MCF 10A (cell line): ENCODE results near the gene TNS1. TPM values are rescaled to one million over a fixed set of nuclear protein-coding genes. Genes with fewer than 3 reads are reported as not detected.

Experiments used
- BruUV-seq: library from RNA; stranded (reverse); fragments of 400-500 nt; replicated peaks from 2 replicates; lab custom pipeline; 2021; lab: Mats Ljungman, UMichigan
- CTCF ChIA-PET: fragments of 300-600 bp; sonication (Branson Sonifier 250); formaldehyde crosslinking; extraction: SDS; loops from one replicate; lab custom pipeline; 2021; ENCODE audit warnings: antibody characterized with exemption, inconsistent platforms; lab: Yijun Ruan, JAX
- POLR2A ChIA-PET: fragments of 300-600, 350-650 bp; sonication (Branson Sonifier 250); formaldehyde crosslinking; extraction: SDS; loops from one replicate; lab custom pipeline; 2020; ENCODE audit warnings: antibody characterized with exemption, inconsistent platforms; lab: Yijun Ruan, JAX
- DNase-seq: peaks from one replicate; pipeline ENCODE4 v3.0.0-alpha.2; 2018; ENCODE audit not compliant: unreplicated experiment
- H3K27ac Mint-ChIP-seq: one replicate; pipeline ENCODE4 v1.8.0; 2022; ENCODE audit warnings: mild to moderate bottlenecking, low read depth, mixed read lengths; ENCODE audit not compliant: unreplicated experiment
- H3K27me3 Mint-ChIP-seq: one replicate; pipeline ENCODE4 v1.8.0; 2022; ENCODE audit warnings: mixed read lengths; ENCODE audit not compliant: insufficient read depth, unreplicated experiment
- H3K36me3 Mint-ChIP-seq: one replicate; pipeline ENCODE4 v1.8.0; 2022; ENCODE audit warnings: mild to moderate bottlenecking, moderate library complexity, mixed read lengths; ENCODE audit not compliant: insufficient read depth, unreplicated experiment
- H3K4me1 Mint-ChIP-seq: one replicate; pipeline ENCODE4 v1.8.0; 2022; ENCODE audit warnings: mixed read lengths; ENCODE audit not compliant: insufficient read depth, unreplicated experiment
- H3K4me3 Mint-ChIP-seq: one replicate; pipeline ENCODE4 v1.8.0; 2022; ENCODE audit warnings: mild to moderate bottlenecking, moderate library complexity, mixed read lengths; ENCODE audit not compliant: unreplicated experiment
- H3K9me3 Mint-ChIP-seq: one replicate; pipeline ENCODE4 v1.8.0; 2022; ENCODE audit warnings: mixed read lengths; ENCODE audit not compliant: unreplicated experiment
- CTCF ChIP-seq: fragments of 200-600 bp; IDR thresholded peaks from one replicate; pipeline ENCODE4 v1.8.0; 2022; ENCODE audit warnings: antibody characterized with exemption, mild to moderate bottlenecking; ENCODE audit not compliant: unreplicated experiment
- intact Hi-C: fragments of 100-400 bp; cut with micrococcal nuclease; formaldehyde crosslinking; loops from 2 replicates; pipeline ENCODE4 v1.14.1; 2022
- total RNA-seq: library from RNA; stranded (reverse); gene quantifications from 2 replicates; pipeline ENCODE4 v1.2.3, GENCODE V29; 2022

TNS1 gene
- total RNA-seq, 1 experiment from 2014 or later = 3.3 TPM

- intact Hi-C loops = no loop called here
- ChIA-PET POLR2A (interaction anchor here (0.7 kb wide), 3 partner anchors 223 to 544 kb away, joined by 3 read pairs; no protein-coding TSS in a partner anchor), CTCF (interaction anchor here (0.6 to 3.4 kb wide), 8 partner anchors 8 to 295 kb away, joined by 3 to 16 read pairs (median 4); no protein-coding TSS in a partner anchor)
- DNase-seq = no peak
- H3K9me3 Mint-ChIP-seq = no peaks in the 10 kb centered on the region
- no peak overlapping the region for H3K27ac Mint-ChIP-seq
- TF ChIP-seq CTCF = no peak
- H3K4me3 Mint-ChIP-seq = no peak overlapping the region
- peaks cover 7% of the 10 kb centered on the region for H3K36me3 Mint-ChIP-seq
- H3K27me3 Mint-ChIP-seq = peaks cover 12% of the 10 kb centered on the region
- H3K4me1 Mint-ChIP-seq = peaks cover 25% of the 10 kb centered on the region
- no TSS peak for BruUV-seq
Measured at GRCh38 chr2:218008060-218009040, 5.6 kb upstream of the TNS1 start.

DNA sequence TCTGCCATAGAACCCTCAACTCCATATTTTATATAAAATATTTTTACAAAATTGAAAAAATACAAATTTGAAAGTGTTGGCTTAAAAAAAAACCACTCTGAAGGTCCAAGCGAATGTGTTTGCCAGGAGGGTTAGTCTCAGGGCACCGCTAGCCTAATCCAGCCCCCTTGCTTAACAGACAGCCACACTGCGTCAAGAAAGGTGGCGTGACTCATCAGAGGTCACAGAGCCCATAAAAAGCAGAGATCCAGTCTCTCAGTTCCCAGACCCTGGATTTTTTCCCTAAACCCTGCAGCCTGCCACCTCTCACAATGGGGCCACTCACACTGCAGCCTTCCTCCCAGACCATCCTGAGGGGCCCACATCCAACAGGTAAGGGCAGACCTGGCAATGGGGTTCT lies 3.9 kb upstream of the TNS1 start:
- peak; percentile 85 for DNase-seq
- peaks cover 12% of the 10 kb centered on the region for H3K27me3 Mint-ChIP-seq

GRCh38 chr2:218005486-218005885 lies 2.7 kb upstream of the TNS1 start:
- H3K4me1 Mint-ChIP-seq = peaks cover 25% of the 10 kb centered on the region
- H3K4me3 Mint-ChIP-seq = no peak overlapping the region
- TF ChIP-seq CTCF = no peak
- peaks cover 7% of the 10 kb centered on the region for H3K36me3 Mint-ChIP-seq
- DNase-seq = no peak
- BruUV-seq = no TSS peak
- H3K27me3 Mint-ChIP-seq = no peaks in the 10 kb centered on the region
- no peaks in the 10 kb centered on the region for H3K9me3 Mint-ChIP-seq
- intact Hi-C loops = no loop called here
- ChIA-PET POLR2A (no interaction called here), CTCF (interaction anchor here (0.8 to 3.4 kb wide), 2 partner anchors 27 to 216 kb away, joined by 5 to 16 read pairs; no protein-coding TSS in a partner anchor)
- no peak overlapping the region for H3K27ac Mint-ChIP-seq

More for the DNA sequence above, 3.9 kb upstream of the TNS1 start:
- no TSS peak for BruUV-seq
- H3K36me3 Mint-ChIP-seq = peaks cover 7% of the 10 kb centered on the region
- no peaks in the 10 kb centered on the region for H3K9me3 Mint-ChIP-seq
- no peak for TF ChIP-seq CTCF
- ChIA-PET POLR2A (no interaction called here), CTCF (interaction anchor here (0.6 to 3.4 kb wide), 6 partner anchors 19 to 460 kb away, joined by 3 to 16 read pairs (median 4); no protein-coding TSS in a partner anchor)
- intact Hi-C loops = no loop called here
- no peak overlapping the region for H3K27ac Mint-ChIP-seq
- H3K4me3 Mint-ChIP-seq = no peak overlapping the region
- peaks cover 25% of the 10 kb centered on the region for H3K4me1 Mint-ChIP-seq

DNA sequence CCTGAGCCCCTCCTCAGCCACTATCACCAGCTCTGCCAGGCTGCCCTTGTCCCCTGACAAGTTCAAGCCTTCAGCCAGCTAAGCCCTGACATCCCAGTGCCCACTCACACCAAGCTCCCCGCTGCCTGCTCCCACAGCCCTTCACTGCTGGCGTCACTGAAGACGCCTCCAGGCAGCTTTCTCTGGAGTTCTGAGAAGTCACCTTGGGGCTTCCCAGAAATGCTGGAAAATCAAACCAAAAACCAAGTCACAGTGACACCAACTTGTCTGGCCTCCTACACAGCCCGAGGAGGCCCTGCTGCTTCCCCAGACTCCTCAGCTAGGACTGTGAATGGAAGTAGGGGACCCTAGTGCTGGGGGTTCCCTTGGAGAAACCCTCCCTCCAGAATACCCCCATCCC lies 2.2 kb upstream of the TNS1 start:
- peaks cover 25% of the 10 kb centered on the region for H3K4me1 Mint-ChIP-seq
- H3K27me3 Mint-ChIP-seq = no peaks in the 10 kb centered on the region
- BruUV-seq = no TSS peak
- peaks cover 7% of the 10 kb centered on the region for H3K36me3 Mint-ChIP-seq
- no peak for DNase-seq
- CTCF ChIA-PET = interaction anchor here (0.6 to 1.1 kb wide), 2 partner anchors 17 to 215 kb away, joined by 4 read pairs; no protein-coding TSS in a partner anchor
- no peak overlapping the region for H3K27ac Mint-ChIP-seq
- intact Hi-C loops = no loop called here
- H3K4me3 Mint-ChIP-seq = no peak overlapping the region
- no peak for TF ChIP-seq CTCF
- no peaks in the 10 kb centered on the region for H3K9me3 Mint-ChIP-seq
- POLR2A ChIA-PET = no interaction called here
